Fibroblast of pulmonary artery (primary cell): ENCODE measurements around the gene RNASE1.
"Not testable (repeated sequence)": the region's sequence is repeated elsewhere in the genome, so short reads cannot be mapped to it uniquely, and the experiment has no call there.

Experiments used
- DNase-seq: peaks from one replicate; pipeline ENCODE4 v3.0.0-alpha.2; 2010; ENCODE audit warnings: low read depth
- H3K4me3 ChIP-seq: replicated peaks from 2 replicates; pipeline ENCODE4 v1.5.1; 2011; ENCODE audit warnings: low read depth, mild to moderate bottlenecking, control low read depth, low read length, moderate library complexity
- CTCF ChIP-seq: IDR thresholded peaks from 2 replicates; pipeline ENCODE4 v1.5.1; 2011; ENCODE audit warnings: mild to moderate bottlenecking, control low read depth, low read length, inconsistent platforms; ENCODE audit errors: missing control alignments

The RNASE1 gene

GRCh38 chr14:20820063-20820904 is 17.6 kb upstream of the RNASE1 start:
- no peak for TF ChIP-seq CTCF
- no peak overlapping the region for H3K4me3 ChIP-seq
- DNase-seq: no peak

- H3K4me3 ChIP-seq: no peak overlapping the region
- no peak for DNase-seq
- TF ChIP-seq CTCF: no peak
Observed at GRCh38 chr14:20818861-20819260, 16.2 kb upstream of the RNASE1 start.

GRCh38 chr14:20815946-20816345 is 13.3 kb upstream of the RNASE1 start:
- DNase-seq, H3K4me3 ChIP-seq: not testable (repeated sequence)

- no peak for TF ChIP-seq CTCF
- no peak overlapping the region for H3K4me3 ChIP-seq
- no peak for DNase-seq
Observed at GRCh38 chr14:20811986-20812975, 9.6 kb upstream of the RNASE1 start.

- no peak overlapping the region for H3K4me3 ChIP-seq
- TF ChIP-seq CTCF: no peak
- DNase-seq: no peak
Observed at GRCh38 chr14:20809917-20810316, 7.3 kb upstream of the RNASE1 start.

- no peak for DNase-seq
- H3K4me3 ChIP-seq: no peak overlapping the region
- no peak for TF ChIP-seq CTCF
Observed at GRCh38 chr14:20808162-20808483, 5.5 kb upstream of the RNASE1 start.
